OCI-LY1 (cell line): Measurements from ENCODE around the gene FARP1.

Experiments used
- H2AFZ ChIP-seq: fragments of 200-600 bp; sonication (generic), shearing (Covaris generic); 2 replicates; pipeline ENCODE4 v1.6.0; 2014; ENCODE audit warnings: antibody characterized with exemption, mild to moderate bottlenecking, low read length
- H3F3A ChIP-seq: fragments of 200-600 bp; sonication (generic), shearing (Covaris generic); 2 replicates; pipeline ENCODE4 v1.6.0; 2014; ENCODE audit warnings: mild to moderate bottlenecking, antibody characterized with exemption, low read length, moderate library complexity; ENCODE audit not compliant: insufficient read depth
- H3K27ac ChIP-seq: fragments of 200-600 bp; sonication (generic); 2 replicates; pipeline ENCODE4 v1.5.1; 2014; ENCODE audit warnings: low read length, mixed run types, mild to moderate bottlenecking, low read depth; ENCODE audit not compliant: poor library complexity, severe bottlenecking
- H3K27me3 ChIP-seq: fragments of 200-600 bp; sonication (generic); 2 replicates; pipeline ENCODE4 v1.6.0; 2014; ENCODE audit warnings: antibody characterized with exemption, mild to moderate bottlenecking, low read length, moderate library complexity; ENCODE audit not compliant: insufficient read depth
- H3K36me3 ChIP-seq: fragments of 200-600 bp; sonication (generic); 2 replicates; pipeline ENCODE4 v1.6.1; 2014; ENCODE audit warnings: mild to moderate bottlenecking, antibody characterized with exemption, low read length, moderate library complexity, mixed read lengths; ENCODE audit not compliant: insufficient read depth
- H3K4me1 ChIP-seq: fragments of 200-600 bp; sonication (generic); 2 replicates; pipeline ENCODE4 v1.5.1; 2014; ENCODE audit warnings: mild to moderate bottlenecking, low read length, moderate library complexity; ENCODE audit not compliant: insufficient read depth, severe bottlenecking
- H3K4me2 ChIP-seq: fragments of 200-600 bp; sonication (generic), shearing (Covaris generic); 2 replicates; pipeline ENCODE4 v1.6.1; 2014; ENCODE audit warnings: low read length
- H3K4me3 ChIP-seq: fragments of 200-600 bp; sonication (generic); 2 replicates; pipeline ENCODE4 v1.5.1; 2014; ENCODE audit warnings: low read length, low read depth, mild to moderate bottlenecking, mixed read lengths; ENCODE audit not compliant: poor library complexity, severe bottlenecking
- H3K79me2 ChIP-seq: fragments of 200-600 bp; shearing (Covaris generic); 2 replicates; pipeline ENCODE4 v1.6.1; 2016; ENCODE audit warnings: mixed run types, low read length, mixed read lengths; ENCODE audit not compliant: insufficient read depth
- H3K9ac ChIP-seq: fragments of 200-600 bp; sonication (generic), shearing (Covaris generic); 2 replicates; pipeline ENCODE4 v1.6.1; 2014; ENCODE audit warnings: mild to moderate bottlenecking, low read length, mixed read lengths
- H3K9me2 ChIP-seq: fragments of 200-600 bp; sonication (generic), shearing (Covaris generic); 2 replicates; pipeline ENCODE4 v1.6.1; 2014; ENCODE audit warnings: low read depth, mild to moderate bottlenecking, low read length, mixed read lengths
- H3K9me3 ChIP-seq: fragments of 200-600 bp; shearing (Covaris generic); 2 replicates; pipeline ENCODE4 v1.6.1; 2014; ENCODE audit warnings: low read length, mixed read lengths
- H4K20me1 ChIP-seq: fragments of 200-600 bp; sonication (generic), shearing (Covaris generic); 2 replicates; pipeline ENCODE4 v1.6.0; 2016; ENCODE audit warnings: mild to moderate bottlenecking, low read length; ENCODE audit not compliant: insufficient read depth
- CTCF ChIP-seq: fragments of 200-600 bp; sonication (generic), shearing (Covaris generic); IDR thresholded peaks from 2 replicates; pipeline ENCODE4 v1.5.1; 2017; ENCODE audit warnings: mild to moderate bottlenecking, antibody characterized with exemption, low read length, moderate library complexity, mixed read lengths
- EZH2 ChIP-seq: fragments of 200-600 bp; sonication (generic), shearing (Covaris generic); IDR thresholded peaks from 2 replicates; pipeline ENCODE4 v1.8.0; 2017; ENCODE audit warnings: borderline replicate concordance, mixed run types, mild to moderate bottlenecking, antibody characterized with exemption, low read length, moderate library complexity, mixed read lengths

The FARP1 gene

DNA sequence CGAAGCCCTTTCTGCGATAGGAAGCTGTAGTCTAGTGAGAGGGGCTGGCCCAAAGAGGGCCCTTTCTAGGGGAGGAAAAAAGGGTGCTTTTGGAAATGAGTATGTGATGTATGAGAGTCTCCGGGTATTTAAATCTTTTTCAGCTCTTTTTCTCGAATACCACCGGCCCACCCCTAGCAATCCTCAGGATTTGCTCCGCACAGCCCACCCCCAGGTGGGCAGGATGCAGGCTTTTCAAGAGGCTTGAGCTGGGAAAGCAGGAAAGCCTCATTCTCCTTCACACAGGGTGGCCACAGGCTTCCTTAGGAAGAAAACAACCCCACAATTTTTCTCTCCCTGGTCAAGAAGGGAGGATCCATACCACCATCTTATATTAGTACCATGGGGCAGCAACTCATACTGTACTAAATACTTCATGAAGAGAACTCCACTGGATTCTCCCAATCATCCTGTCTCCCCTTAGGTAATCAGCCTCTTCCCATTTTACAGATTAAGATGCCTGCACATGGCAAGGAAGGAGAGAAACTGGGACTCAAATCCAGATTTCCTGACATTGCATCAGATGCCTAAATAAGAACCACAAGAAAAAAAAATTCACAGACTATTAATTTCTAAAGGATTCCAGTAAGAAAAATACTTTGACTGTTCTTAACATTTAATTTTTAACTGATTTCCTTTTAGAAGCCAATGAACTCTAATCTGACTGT is 349.6 kb downstream of the FARP1 start:
- peaks cover 8% of the 10 kb centered on the region; the same call in 1 of the 2 replicates for H4K20me1 ChIP-seq
- no peaks in the 10 kb centered on the region for H3F3A ChIP-seq
- no peaks in the 10 kb centered on the region for H3K9me2 ChIP-seq
- H3K4me2 ChIP-seq = no peak overlapping the region
- H2AFZ ChIP-seq = no peak overlapping the region
- H3K27ac ChIP-seq = no peak overlapping the region
- no peak overlapping the region for H3K4me3 ChIP-seq
- H3K27me3 ChIP-seq = no peaks in the 10 kb centered on the region
- H3K4me1 ChIP-seq = peaks cover 31% of the 10 kb centered on the region
- H3K36me3 ChIP-seq = no peaks in the 10 kb centered on the region
- H3K79me2 ChIP-seq = no peaks in the 10 kb centered on the region
- H3K9me3 ChIP-seq = no peaks in the 10 kb centered on the region
- TF ChIP-seq EZH2 = no peak
- no peak for TF ChIP-seq CTCF
- H3K9ac ChIP-seq = no peak overlapping the region

GRCh38 chr13:98493042-98493712 is 350.3 kb downstream of the FARP1 start:
- Histone ChIP-seq H3K27me3 (no peaks in the 10 kb centered on the region), H3K4me3 (no peak overlapping the region), H3K9me3 (no peaks in the 10 kb centered on the region), H3K79me2 (no peaks in the 10 kb centered on the region), H3K4me2 (no peak overlapping the region), H3K9ac (no peak overlapping the region), H3K4me1 (peaks cover 24% of the 10 kb centered on the region), H2AFZ (no peak overlapping the region), H3F3A (no peaks in the 10 kb centered on the region), H3K27ac (no peak overlapping the region), H3K36me3 (no peaks in the 10 kb centered on the region), H4K20me1 (peaks cover 6% of the 10 kb centered on the region; the same call in 1 of the 2 replicates), H3K9me2 (no peaks in the 10 kb centered on the region)
- TF ChIP-seq EZH2 (no peak), CTCF (no peak)

- Histone ChIP-seq H3K79me2 (no peaks in the 10 kb centered on the region), H2AFZ (no peak overlapping the region), H4K20me1 (0 out of 2 replicates have a peak, but pooled peaks cover 5% of the 10 kb centered on the region), H3F3A (no peaks in the 10 kb centered on the region), H3K27ac (no peak overlapping the region), H3K9me2 (no peaks in the 10 kb centered on the region), H3K9me3 (no peaks in the 10 kb centered on the region), H3K36me3 (no peaks in the 10 kb centered on the region), H3K4me1 (peaks cover 8% of the 10 kb centered on the region), H3K27me3 (no peaks in the 10 kb centered on the region), H3K4me3 (no peak overlapping the region), H3K9ac (no peak overlapping the region), H3K4me2 (no peak overlapping the region)
- TF ChIP-seq CTCF = no peak
- no peak for TF ChIP-seq EZH2
These were observed 351.9 kb downstream of the FARP1 start for GRCh38 chr13:98494769-98495168.
